Measurements from ENCODE around the gene NCAPD3. TPM values are rescaled to one million over a fixed set of nuclear protein-coding genes. Genes with fewer than 3 reads are reported as not detected.

Gene NCAPD3
- total and polyA plus RNA-seq, 2 of the 13 experiments (the other 11 are each of a cell fraction or from before 2014, with no cell fraction given) = 20.7 to 25.6 TPM

DNA sequence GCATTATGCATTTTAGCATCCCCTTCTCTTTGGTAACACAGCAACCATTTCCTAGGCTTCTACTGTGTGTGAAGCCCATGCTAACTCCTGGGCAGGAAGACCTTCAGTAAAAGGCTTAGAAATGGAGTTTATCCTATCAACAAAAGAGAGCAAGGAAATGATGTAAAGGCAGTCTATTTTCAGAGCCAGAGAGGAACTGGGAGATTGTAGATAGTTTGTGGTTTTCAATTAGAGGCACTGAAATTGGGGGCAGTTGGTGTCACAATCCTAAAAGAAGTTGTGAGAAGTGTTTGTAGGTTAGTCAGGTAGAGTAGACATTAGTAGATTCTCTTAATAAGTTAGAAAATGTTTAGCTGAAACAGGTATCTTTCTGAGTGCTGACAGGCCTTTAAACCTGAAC, 36.7 kb upstream of the NCAPD3 start:
- peaks cover 2% of the 10 kb centered on the region for H3K4me1 ChIP-seq (ENCODE audit: insufficient read depth, low read length)
- FAIRE-seq (no peak), DNase-seq (ENCODE audit: low spot score) (no peak), ATAC-seq (no peak)
- in situ Hi-C loops (cut with HindIII; ENCODE audit: extremely low pct_ligation_motif_present, low pct_unique_long_range_greater_than_20kb) (no loop called here), intact Hi-C loops (cut with micrococcal nuclease; ENCODE audit: unreplicated experiment) (no loop called here)
- no peak overlapping the region for H3K4me2 ChIP-seq (ENCODE audit: low read depth, low read length)
- no peak overlapping the region for H3K4me3 ChIP-seq (replicated peaks in 1 of 3; ENCODE audit: insufficient read depth in 1 of 3, low read depth in 2 of 3, low read length in 3 of 3)
- H3K36me3 ChIP-seq (replicated peaks in 1 of 2; ENCODE audit: control insufficient read depth in 1 of 2, insufficient read depth in 2 of 2, low read length in 2 of 2) = peaks cover 10 to 52% of the 10 kb centered on the region in 2 experiments; a peak in 4 of 5 replicates
- H3K27me3 ChIP-seq (ENCODE audit: control insufficient read depth in 1 of 2, insufficient read depth in 2 of 2, low read length in 2 of 2) = no peaks in the 10 kb centered on the region
- no peak overlapping the region for H2AFZ ChIP-seq (ENCODE audit: low read length)
- H3K9ac ChIP-seq (ENCODE audit: insufficient read depth, low read depth, low read length) = no peak overlapping the region
- no peaks in the 10 kb centered on the region for H3K79me2 ChIP-seq (ENCODE audit: insufficient read depth, low read length)
- CTCF ChIA-PET (ENCODE audit: low intra/inter-chr PET ratio, low total read pairs) = no interaction called here
- no peaks in the 10 kb centered on the region for H4K20me1 ChIP-seq (ENCODE audit: insufficient read depth, low read length)
- BruUV-seq (replicated peaks) = no TSS peak
- H3K27ac ChIP-seq (ENCODE audit: extremely low read length, insufficient read depth, low read length) = no peak overlapping the region
- POLR2A ChIA-PET = no interaction called here
- H3K9me3 ChIP-seq (ENCODE audit: low read length) = no peaks in the 10 kb centered on the region
- TF ChIP-seq NFYB (CRISPR knock-in tag; IDR thresholded peaks at IDR 0.05) (no peak), MEIS1 (CRISPR knock-in tag; IDR thresholded peaks at IDR 0.05; ENCODE audit: borderline replicate concordance) (no peak), SCMH1 (CRISPR knock-in tag; IDR thresholded peaks at IDR 0.05; ENCODE audit: borderline replicate concordance) (no peak), ZNF34 (CRISPR knock-in tag; IDR thresholded peaks at IDR 0.05; ENCODE audit: borderline replicate concordance) (no peak), SRSF1 (optimal IDR thresholded peaks at IDR 0.05; ENCODE audit: low read depth, low read length) (no peak), ISL2 (CRISPR knock-in tag; IDR thresholded peaks at IDR 0.05) (no peak), ZC3H13 (CRISPR knock-in tag; IDR thresholded peaks at IDR 0.05) (no peak), ZNF589 (CRISPR knock-in tag; conservative IDR thresholded peaks at IDR 0.05) (no peak), POLR2G (IDR thresholded peaks at IDR 0.05; ENCODE audit: low read depth, low read length) (no peak), KDM2A (CRISPR knock-in tag; IDR thresholded peaks at IDR 0.05; ENCODE audit: borderline replicate concordance, low read depth) (no peak), ZNF224 (CRISPR knock-in tag; IDR thresholded peaks at IDR 0.05) (no peak), PAF1 (CRISPR knock-in tag; IDR thresholded peaks at IDR 0.05) (no peak), FOSL1 (CRISPR knock-in tag; IDR thresholded peaks at IDR 0.05; ENCODE audit: borderline replicate concordance) (no peak), ZMAT3 (CRISPR knock-in tag; conservative IDR thresholded peaks at IDR 0.05) (no peak), FOXC1 (CRISPR knock-in tag; IDR thresholded peaks at IDR 0.05; ENCODE audit: borderline replicate concordance) (no peak)
- TF ChIP-seq, protein P1, sequence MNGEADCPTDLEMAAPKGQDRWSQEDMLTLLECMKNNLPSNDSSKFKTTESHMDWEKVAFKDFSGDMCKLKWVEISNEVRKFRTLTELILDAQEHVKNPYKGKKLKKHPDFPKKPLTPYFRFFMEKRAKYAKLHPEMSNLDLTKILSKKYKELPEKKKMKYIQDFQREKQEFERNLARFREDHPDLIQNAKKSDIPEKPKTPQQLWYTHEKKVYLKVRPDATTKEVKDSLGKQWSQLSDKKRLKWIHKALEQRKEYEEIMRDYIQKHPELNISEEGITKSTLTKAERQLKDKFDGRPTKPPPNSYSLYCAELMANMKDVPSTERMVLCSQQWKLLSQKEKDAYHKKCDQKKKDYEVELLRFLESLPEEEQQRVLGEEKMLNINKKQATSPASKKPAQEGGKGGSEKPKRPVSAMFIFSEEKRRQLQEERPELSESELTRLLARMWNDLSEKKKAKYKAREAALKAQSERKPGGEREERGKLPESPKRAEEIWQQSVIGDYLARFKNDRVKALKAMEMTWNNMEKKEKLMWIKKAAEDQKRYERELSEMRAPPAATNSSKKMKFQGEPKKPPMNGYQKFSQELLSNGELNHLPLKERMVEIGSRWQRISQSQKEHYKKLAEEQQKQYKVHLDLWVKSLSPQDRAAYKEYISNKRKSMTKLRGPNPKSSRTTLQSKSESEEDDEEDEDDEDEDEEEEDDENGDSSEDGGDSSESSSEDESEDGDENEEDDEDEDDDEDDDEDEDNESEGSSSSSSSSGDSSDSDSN (CRISPR knock-in tag; IDR thresholded peaks at IDR 0.05) = no peak
- TF ChIP-seq, protein P2, sequence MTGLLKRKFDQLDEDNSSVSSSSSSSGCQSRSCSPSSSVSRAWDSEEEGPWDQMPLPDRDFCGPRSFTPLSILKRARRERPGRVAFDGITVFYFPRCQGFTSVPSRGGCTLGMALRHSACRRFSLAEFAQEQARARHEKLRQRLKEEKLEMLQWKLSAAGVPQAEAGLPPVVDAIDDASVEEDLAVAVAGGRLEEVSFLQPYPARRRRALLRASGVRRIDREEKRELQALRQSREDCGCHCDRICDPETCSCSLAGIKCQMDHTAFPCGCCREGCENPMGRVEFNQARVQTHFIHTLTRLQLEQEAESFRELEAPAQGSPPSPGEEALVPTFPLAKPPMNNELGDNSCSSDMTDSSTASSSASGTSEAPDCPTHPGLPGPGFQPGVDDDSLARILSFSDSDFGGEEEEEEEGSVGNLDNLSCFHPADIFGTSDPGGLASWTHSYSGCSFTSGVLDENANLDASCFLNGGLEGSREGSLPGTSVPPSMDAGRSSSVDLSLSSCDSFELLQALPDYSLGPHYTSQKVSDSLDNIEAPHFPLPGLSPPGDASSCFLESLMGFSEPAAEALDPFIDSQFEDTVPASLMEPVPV (CRISPR knock-in tag; IDR thresholded peaks at IDR 0.05) = no peak
- TF ChIP-seq, protein P3, sequence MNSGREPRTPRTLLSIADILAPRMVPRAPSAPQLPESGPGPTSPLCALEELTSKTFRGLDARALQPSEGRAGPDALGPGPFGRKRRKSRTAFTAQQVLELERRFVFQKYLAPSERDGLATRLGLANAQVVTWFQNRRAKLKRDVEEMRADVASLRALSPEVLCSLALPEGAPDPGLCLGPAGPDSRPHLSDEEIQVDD (CRISPR knock-in tag; IDR thresholded peaks at IDR 0.05; ENCODE audit: borderline replicate concordance) = no peak
- TF ChIP-seq, protein P4, sequence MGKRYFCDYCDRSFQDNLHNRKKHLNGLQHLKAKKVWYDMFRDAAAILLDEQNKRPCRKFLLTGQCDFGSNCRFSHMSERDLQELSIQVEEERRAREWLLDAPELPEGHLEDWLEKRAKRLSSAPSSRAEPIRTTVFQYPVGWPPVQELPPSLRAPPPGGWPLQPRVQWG (CRISPR knock-in tag; IDR thresholded peaks at IDR 0.05; ENCODE audit: borderline replicate concordance, low read depth) = no peak
